ENCODE results near the gene TBL1XR1. TPM values are rescaled to one million over a fixed set of nuclear protein-coding genes. Genes with fewer than 3 reads are reported as not detected.

The TBL1XR1 gene
- total and polyA plus RNA-seq, 3 experiments from 2014 or later = 36.3 to 193 (median 173) TPM

DNA sequence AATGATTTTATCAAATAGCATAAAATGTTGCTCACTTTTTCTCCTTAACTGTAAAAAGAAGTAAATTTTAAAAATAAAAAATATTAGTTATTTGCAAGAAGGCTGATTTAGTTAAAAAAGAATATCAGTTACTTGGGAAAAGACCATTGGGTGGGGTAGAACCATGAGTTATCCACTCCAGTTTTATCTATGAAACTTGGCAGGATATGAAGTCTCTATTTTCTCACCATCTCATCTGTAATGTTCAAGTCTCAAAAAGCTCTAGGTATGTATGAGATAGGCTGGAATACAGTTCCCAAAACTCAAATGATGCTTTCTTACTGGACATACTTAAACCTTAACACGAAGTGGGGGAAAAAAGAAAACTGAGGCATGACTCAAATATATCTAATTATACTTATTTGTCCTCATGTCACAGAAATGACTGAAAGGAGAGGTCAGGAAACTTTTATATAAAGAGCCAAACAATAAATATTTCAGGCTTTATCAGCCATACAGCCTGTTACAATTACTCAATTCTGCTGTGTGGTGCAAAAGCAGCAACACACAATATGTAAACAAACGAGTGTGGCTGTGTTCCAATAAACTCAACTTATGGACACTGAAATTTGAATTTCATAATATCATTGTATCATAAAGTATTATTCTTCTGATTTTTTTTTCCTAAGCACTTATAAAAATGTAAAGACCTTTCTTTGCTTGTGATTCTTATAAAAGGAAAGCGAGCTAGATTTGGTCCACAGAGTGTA is 131.8 kb downstream of the TBL1XR1 start:
- H3K4me1 Mint-ChIP-seq = peaks cover 72 to 95% (median 90%) of the 10 kb centered on the region in 3 donors
- no peak overlapping the region for H3K4me3 ChIP-seq (ENCODE audit: low read length)
- ChIA-PET CTCF (no interaction called here), POLR2A (no interaction called here)
- no peaks in the 10 kb centered on the region for H3K9me3 Mint-ChIP-seq
- H3K4me3 Mint-ChIP-seq = no peak overlapping the region
- DNase-seq = no peak
- H3K36me3 Mint-ChIP-seq = peaks cover 4 to 20% (median 5%) of the 10 kb centered on the region in 3 donors
- H3K27ac Mint-ChIP-seq = peak overlapping the region in 2 of 8 donors; percentile 27 to 64
- no peak overlapping the region for H3K27ac ChIP-seq (ENCODE audit: low read depth, low read length)
- H3K9me3 ChIP-seq (ENCODE audit: low read length) = no peaks in the 10 kb centered on the region
- no peaks in the 10 kb centered on the region for H3K27me3 ChIP-seq (ENCODE audit: insufficient read depth, low read length, poor library complexity, severe bottlenecking)
- H3K4me1 ChIP-seq (ENCODE audit: insufficient read depth, low read length) = peaks cover 20% of the 10 kb centered on the region
- no peaks in the 10 kb centered on the region for H3K36me3 ChIP-seq (ENCODE audit: insufficient read depth, low read length)
- no peaks in the 10 kb centered on the region for H3K27me3 Mint-ChIP-seq

GRCh38 chr3:177062052-177062732 is 135.1 kb downstream of the TBL1XR1 start:
- Mint-ChIP-seq H3K4me1 (peaks cover 49 to 71% (median 65%) of the 10 kb centered on the region in 3 donors), H3K4me3 (no peak overlapping the region), H3K27ac (peak overlapping the region in 1 of 8 donors; percentile 1), H3K27me3 (no peaks in the 10 kb centered on the region), H3K36me3 (peaks cover 4 to 16% (median 5%) of the 10 kb centered on the region in 3 donors), H3K9me3 (no peaks in the 10 kb centered on the region)
- Histone ChIP-seq H3K4me1 (ENCODE audit: insufficient read depth, low read length) (peaks cover 31% of the 10 kb centered on the region), H3K36me3 (ENCODE audit: insufficient read depth, low read length) (no peaks in the 10 kb centered on the region), H3K27ac (ENCODE audit: low read depth, low read length) (no peak overlapping the region), H3K4me3 (ENCODE audit: low read length) (no peak overlapping the region), H3K9me3 (ENCODE audit: low read length) (no peaks in the 10 kb centered on the region), H3K27me3 (ENCODE audit: insufficient read depth, low read length, poor library complexity, severe bottlenecking) (no peaks in the 10 kb centered on the region)
- CTCF ChIA-PET = no interaction called here
- no peak for DNase-seq
- POLR2A ChIA-PET = no interaction called here

- DNase-seq = no peak
- no peaks in the 10 kb centered on the region for H3K9me3 ChIP-seq (ENCODE audit: low read length)
- peaks cover 32% of the 10 kb centered on the region for H3K4me1 ChIP-seq (ENCODE audit: insufficient read depth, low read length)
- H3K27me3 ChIP-seq (ENCODE audit: insufficient read depth, low read length, poor library complexity, severe bottlenecking) = no peaks in the 10 kb centered on the region
- ChIA-PET CTCF (no interaction called here), POLR2A (no interaction called here)
- peak overlapping the region in 2 of 8 donors; percentile 1 to 23 for H3K27ac Mint-ChIP-seq
- H3K27me3 Mint-ChIP-seq = no peaks in the 10 kb centered on the region
- no peak overlapping the region for H3K27ac ChIP-seq (ENCODE audit: low read depth, low read length)
- H3K4me1 Mint-ChIP-seq = peaks cover 41 to 63% (median 57%) of the 10 kb centered on the region in 3 donors
- H3K4me3 Mint-ChIP-seq = no peak overlapping the region
- no peak overlapping the region for H3K4me3 ChIP-seq (ENCODE audit: low read length)
- H3K9me3 Mint-ChIP-seq = no peaks in the 10 kb centered on the region
- H3K36me3 Mint-ChIP-seq = peaks cover 4 to 16% (median 5%) of the 10 kb centered on the region in 3 donors
- no peaks in the 10 kb centered on the region for H3K36me3 ChIP-seq (ENCODE audit: insufficient read depth, low read length)
These were observed 135.9 kb downstream of the TBL1XR1 start for GRCh38 chr3:177061369-177061768.

DNA sequence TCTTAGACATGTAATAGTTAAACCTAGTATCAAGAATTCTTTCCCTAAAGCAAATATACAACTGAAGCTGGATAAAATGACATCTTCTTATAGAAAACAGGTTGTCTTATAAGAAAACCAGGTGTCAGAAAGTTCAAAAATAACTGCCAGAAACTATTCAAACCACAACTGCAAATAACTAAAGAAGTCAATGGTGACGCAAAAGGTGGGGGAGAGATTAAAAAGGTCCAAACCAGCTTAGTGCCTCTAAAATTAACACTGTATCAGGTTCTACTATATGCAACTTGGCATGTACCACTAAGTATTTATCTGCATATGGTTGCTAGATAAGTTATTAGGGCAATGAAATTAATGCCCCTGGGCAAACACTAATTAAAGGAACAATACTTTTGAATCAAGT is 136.8 kb downstream of the TBL1XR1 start:
- H3K9me3 Mint-ChIP-seq = no peaks in the 10 kb centered on the region
- Histone ChIP-seq H3K27me3 (ENCODE audit: insufficient read depth, low read length, poor library complexity, severe bottlenecking) (no peaks in the 10 kb centered on the region), H3K4me1 (ENCODE audit: insufficient read depth, low read length) (peaks cover 30% of the 10 kb centered on the region), H3K27ac (ENCODE audit: low read depth, low read length) (no peak overlapping the region), H3K36me3 (ENCODE audit: insufficient read depth, low read length) (no peaks in the 10 kb centered on the region), H3K4me3 (ENCODE audit: low read length) (no peak overlapping the region), H3K9me3 (ENCODE audit: low read length) (no peaks in the 10 kb centered on the region)
- ChIA-PET CTCF (no interaction called here), POLR2A (interaction anchor here (1.8 kb wide), 1 partner anchor 135 kb away, joined by 4 read pairs; no protein-coding TSS in a partner anchor)
- no peaks in the 10 kb centered on the region for H3K27me3 Mint-ChIP-seq
- no peak overlapping the region for H3K27ac Mint-ChIP-seq
- H3K4me1 Mint-ChIP-seq = peaks cover 40 to 56% (median 48%) of the 10 kb centered on the region in 3 donors
- H3K36me3 Mint-ChIP-seq = peaks cover 4 to 16% (median 5%) of the 10 kb centered on the region in 3 donors
- DNase-seq = peak in 1 of 5 donors; percentile 9
- H3K4me3 Mint-ChIP-seq = no peak overlapping the region

DNA sequence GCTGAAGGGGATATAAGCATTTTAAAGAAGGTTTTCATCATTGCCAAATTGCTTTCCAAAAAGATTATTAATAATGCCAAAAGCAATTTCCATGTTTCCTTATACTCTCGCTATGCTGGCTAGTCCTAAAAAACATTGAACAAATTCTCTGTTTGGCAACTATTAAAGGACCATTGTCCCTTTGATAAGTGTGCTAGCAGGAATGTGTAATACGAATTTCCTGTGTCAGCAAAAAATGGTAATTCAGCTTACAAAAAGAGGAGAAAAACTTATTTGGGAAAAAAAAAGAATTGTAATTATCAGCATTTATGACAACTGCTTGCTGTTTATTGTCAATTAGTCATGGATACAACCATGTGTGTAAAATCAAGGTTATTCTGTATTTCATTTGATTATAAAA is 138.6 kb downstream of the TBL1XR1 start:
- H3K27me3 ChIP-seq (ENCODE audit: insufficient read depth, low read length, poor library complexity, severe bottlenecking) = no peaks in the 10 kb centered on the region
- no peak overlapping the region for H3K27ac ChIP-seq (ENCODE audit: low read depth, low read length)
- Mint-ChIP-seq H3K9me3 (no peaks in the 10 kb centered on the region), H3K4me1 (peaks cover 36 to 46% (median 41%) of the 10 kb centered on the region in 3 donors), H3K27ac (peak overlapping the region in 1 of 8 donors; percentile 38), H3K4me3 (no peak overlapping the region), H3K27me3 (no peaks in the 10 kb centered on the region), H3K36me3 (peaks cover 0 to 14% (median 2%) of the 10 kb centered on the region in 3 donors)
- POLR2A ChIA-PET = interaction anchor here (1.8 kb wide), 1 partner anchor 137 kb away, joined by 4 read pairs; no protein-coding TSS in a partner anchor
- H3K36me3 ChIP-seq (ENCODE audit: insufficient read depth, low read length) = no peaks in the 10 kb centered on the region
- peaks cover 28% of the 10 kb centered on the region for H3K4me1 ChIP-seq (ENCODE audit: insufficient read depth, low read length)
- no peak for DNase-seq
- CTCF ChIA-PET = interaction anchor here (1.0 to 1.4 kb wide), 2 partner anchors 8 to 209 kb away, joined by 3 to 4 read pairs; no protein-coding TSS in a partner anchor
- no peak overlapping the region for H3K4me3 ChIP-seq (ENCODE audit: low read length)
- H3K9me3 ChIP-seq (ENCODE audit: low read length) = no peaks in the 10 kb centered on the region

DNA sequence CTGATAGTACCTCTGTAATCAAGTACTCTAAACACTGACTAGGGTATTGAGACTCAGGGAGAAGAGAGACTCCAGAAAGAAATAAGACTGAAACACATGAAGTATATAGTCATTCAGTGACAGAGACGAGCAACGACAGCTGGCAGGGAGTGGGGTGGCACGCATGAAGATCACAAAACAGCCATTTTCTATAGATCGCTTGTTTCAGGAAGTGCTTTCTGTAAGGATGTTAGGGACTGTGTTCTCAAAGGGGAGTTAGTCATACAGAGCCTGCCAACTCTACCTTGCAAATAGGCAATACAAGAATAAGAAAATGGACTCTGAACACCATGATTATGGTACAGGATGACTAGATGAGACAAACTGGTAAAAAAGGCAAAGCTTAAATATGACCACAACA is 139.5 kb downstream of the TBL1XR1 start:
- H3K4me1 Mint-ChIP-seq = peaks cover 31 to 39% (median 34%) of the 10 kb centered on the region in 3 donors
- no peaks in the 10 kb centered on the region for H3K9me3 ChIP-seq (ENCODE audit: low read length)
- peak in 4 of 5 donors; percentile 4 to 46 (median 14) for DNase-seq

GRCh38 chr3:177056927-177057326 is 140.4 kb downstream of the TBL1XR1 start:
- peaks cover 24 to 33% (median 28%) of the 10 kb centered on the region in 3 donors for H3K4me1 Mint-ChIP-seq
- POLR2A ChIA-PET = no interaction called here
- H3K27ac ChIP-seq (ENCODE audit: low read depth, low read length) = no peak overlapping the region

More for the DNA sequence above, 139.5 kb downstream of the TBL1XR1 start:
- H3K9me3 Mint-ChIP-seq = no peaks in the 10 kb centered on the region
- ChIA-PET POLR2A (no interaction called here), CTCF (no interaction called here)
- H3K27ac Mint-ChIP-seq = no peak overlapping the region
- no peaks in the 10 kb centered on the region for H3K36me3 ChIP-seq (ENCODE audit: insufficient read depth, low read length)
- no peak overlapping the region for H3K4me3 ChIP-seq (ENCODE audit: low read length)
- H3K36me3 Mint-ChIP-seq = peaks cover 0 to 17% (median 2%) of the 10 kb centered on the region in 3 donors
- peaks cover 28% of the 10 kb centered on the region for H3K4me1 ChIP-seq (ENCODE audit: insufficient read depth, low read length)
- H3K27ac ChIP-seq (ENCODE audit: low read depth, low read length) = no peak overlapping the region
- no peak overlapping the region for H3K4me3 Mint-ChIP-seq
- no peaks in the 10 kb centered on the region for H3K27me3 Mint-ChIP-seq
- H3K27me3 ChIP-seq (ENCODE audit: insufficient read depth, low read length, poor library complexity, severe bottlenecking) = no peaks in the 10 kb centered on the region

More at GRCh38 chr3:177056927-177057326, 140.4 kb downstream of the TBL1XR1 start:
- no peak for DNase-seq
- H3K27me3 Mint-ChIP-seq = no peaks in the 10 kb centered on the region
- Histone ChIP-seq H3K27me3 (ENCODE audit: insufficient read depth, low read length, poor library complexity, severe bottlenecking) (no peaks in the 10 kb centered on the region), H3K4me1 (ENCODE audit: insufficient read depth, low read length) (peaks cover 28% of the 10 kb centered on the region), H3K9me3 (ENCODE audit: low read length) (no peaks in the 10 kb centered on the region), H3K36me3 (ENCODE audit: insufficient read depth, low read length) (no peaks in the 10 kb centered on the region), H3K4me3 (ENCODE audit: low read length) (no peak overlapping the region)
- no peaks in the 10 kb centered on the region for H3K9me3 Mint-ChIP-seq
- no peak overlapping the region for H3K4me3 Mint-ChIP-seq
- peaks cover 0 to 16% (median 0%) of the 10 kb centered on the region in 3 donors for H3K36me3 Mint-ChIP-seq
- H3K27ac Mint-ChIP-seq = no peak overlapping the region
- CTCF ChIA-PET = no interaction called here
